HUDEP-2 (cell line): ENCODE results near the gene SLC5A6.

Experiments used
- DNase-seq, 76 experiments: peaks; one replicate each; lab custom pipeline; 2025; ENCODE audit not compliant: unreplicated experiment in 76 of 76; lab: John Stamatoyannopoulos, UW

Gene SLC5A6

GRCh38 chr2:27211943-27212625 is at the start of gene SLC5A6, which contains the start of gene ATRAID:
Gene SLC5A6 (minus strand): TSS chr2:27212268. CDS start chr2:27207650, 4,618 bp downstream.
Gene ATRAID (plus strand): TSS chr2:27212041. CDS start chr2:27212369, 328 bp downstream.
- DNase-seq, result peak in 74 of 76 experiments; percentile 4 to 92 (median 74)

DNA sequence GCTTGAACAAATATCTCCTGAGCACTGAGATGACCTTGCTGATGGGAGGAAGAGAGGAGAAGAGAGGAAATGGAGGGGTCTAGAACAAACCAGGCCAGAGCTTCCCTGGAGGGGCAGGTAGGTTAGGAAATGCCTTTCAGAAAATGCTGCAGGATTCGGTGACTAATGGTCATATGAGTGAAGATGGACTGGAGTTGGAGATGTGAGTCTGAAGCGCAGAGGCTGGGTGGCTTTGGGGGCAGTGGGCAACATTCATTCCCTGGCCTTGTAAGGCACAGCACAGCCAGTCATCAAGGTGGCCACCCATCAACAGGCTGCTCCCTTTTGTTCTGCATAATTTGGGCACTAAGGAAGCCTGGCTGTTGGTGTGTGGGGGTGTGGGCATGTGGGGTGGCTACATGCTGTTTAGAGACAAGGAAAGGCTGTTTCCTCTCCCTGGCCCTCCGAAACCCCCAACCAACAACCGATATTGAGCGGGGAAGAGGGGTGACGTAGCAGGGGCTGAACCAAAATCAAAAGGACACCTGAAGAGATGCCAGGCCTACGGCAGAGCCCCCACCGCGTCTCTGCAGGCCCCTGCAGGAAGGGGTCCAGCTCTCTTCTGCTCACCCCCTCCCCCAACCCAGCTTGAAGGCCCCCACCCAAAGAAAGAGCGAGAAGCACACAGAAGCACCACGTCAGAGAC is 49.3 kb upstream of the SLC5A6 start:
- DNase-seq, result no peak

DNA sequence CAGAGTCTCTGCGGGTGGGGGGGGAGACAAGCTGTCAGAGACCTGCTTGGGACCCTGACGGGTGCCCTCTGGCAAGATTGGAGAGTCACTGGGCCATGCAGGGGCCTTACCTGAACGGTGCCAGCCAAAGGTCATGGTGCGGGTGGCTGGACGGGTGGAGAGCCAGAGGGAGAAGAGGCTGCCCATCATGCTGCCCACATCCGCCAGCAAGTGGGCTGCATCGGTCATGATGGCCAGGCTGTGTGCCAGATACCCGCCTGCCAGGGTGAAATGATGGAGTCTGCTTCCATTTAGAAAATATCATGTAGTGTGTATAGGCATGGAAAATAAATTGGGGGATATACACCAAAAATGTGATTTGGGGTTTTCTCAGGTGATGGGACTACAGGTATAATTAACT is 46.0 kb upstream of the SLC5A6 start:
- DNase-seq, result no peak

DNA sequence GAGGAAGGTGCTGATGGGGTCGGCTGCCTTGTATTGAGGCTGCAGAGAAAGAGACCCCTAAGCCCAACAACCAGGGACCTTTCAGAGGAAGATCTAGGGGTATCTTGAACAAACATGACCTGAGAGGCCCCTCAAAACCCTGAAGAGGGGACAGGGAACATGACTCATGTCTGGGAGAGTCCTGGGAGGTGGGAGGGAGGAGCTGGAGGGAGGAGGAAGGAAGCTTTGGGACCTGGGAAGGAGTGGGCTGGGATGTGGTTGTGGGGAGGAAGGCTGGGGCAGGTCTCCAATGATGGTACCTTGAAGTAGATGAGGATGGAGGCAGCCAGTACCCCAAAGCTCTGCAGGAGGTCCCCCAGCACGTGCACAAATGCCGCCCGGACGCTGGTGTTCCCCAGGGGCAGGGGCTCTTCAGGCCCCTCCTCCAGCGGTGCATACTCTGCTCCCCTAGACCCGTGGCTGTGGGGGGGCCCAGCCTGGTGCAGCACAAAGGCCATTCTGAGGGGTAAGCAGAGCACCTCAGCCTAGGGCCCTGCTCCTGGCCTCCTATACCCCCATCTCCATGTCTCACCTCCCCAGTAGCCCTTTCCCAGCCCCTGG is 44.9 kb upstream of the SLC5A6 start:
- no peak for DNase-seq

DNA sequence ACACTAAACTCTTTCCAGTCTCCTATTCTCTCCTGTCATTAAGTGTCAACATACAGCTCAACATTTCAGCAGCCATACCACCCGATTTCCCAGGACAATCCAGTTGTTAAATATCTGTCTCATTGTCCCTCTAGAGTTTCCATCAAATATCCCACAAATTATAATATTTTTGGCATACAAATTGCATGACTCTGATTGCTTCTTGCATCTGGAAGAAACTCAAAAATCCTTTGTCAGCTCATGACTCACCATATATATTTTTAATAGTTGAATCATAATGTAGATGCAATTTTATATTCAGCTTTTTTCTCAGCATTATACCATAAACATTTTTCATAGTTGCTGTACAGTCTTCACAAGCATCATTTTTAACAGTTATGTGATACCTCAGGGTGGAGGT is 43.6 kb upstream of the SLC5A6 start:
- no peak for DNase-seq

GRCh38 chr2:27255187-27255586 is 43.1 kb upstream of the SLC5A6 start:
- no peak for DNase-seq

GRCh38 chr2:27251766-27252165 is 39.7 kb upstream of the SLC5A6 start:
- DNase-seq, result no peak

GRCh38 chr2:27250652-27251379 is 38.7 kb upstream of the SLC5A6 start:
- no peak for DNase-seq

DNA sequence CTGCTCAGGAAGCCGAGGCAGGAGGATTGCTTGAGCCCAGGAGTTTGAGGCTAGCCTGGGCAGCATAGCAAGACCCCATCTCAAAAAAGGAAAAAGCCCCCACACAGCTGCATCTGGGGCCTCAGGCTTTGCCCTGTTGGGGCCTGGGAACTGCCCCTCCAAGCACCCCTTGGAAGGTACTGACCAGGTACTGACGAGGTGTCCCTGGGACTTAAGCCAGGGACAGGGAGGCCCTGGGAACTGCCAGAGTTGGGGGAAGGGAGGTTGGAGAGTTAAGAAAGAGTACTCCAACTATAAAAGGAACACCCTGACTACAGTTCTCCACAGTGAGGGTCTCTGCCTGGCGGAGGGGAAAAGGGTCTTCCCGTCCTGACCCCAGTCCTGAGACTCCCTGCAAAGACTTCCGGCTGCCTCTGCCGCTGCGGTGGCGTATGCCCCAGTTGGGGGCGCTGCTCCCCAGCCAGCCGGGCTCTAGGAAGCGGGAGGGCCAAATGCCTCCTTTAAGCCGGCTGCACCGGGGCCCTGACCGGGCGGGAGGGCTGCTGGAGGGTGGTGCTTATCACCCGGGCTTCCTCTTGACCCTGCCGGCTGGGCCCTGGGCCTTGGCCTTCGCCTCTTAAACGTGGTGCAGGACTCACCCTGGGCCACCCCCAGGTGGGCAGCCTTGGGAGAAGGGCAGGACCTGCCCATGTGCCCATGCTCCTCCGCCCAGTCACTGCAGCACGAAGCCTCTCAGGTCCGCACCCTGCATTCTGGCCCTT is 38.0 kb upstream of the SLC5A6 start:
- peak in 55 of 76 experiments; percentile 2 to 70 (median 46) for DNase-seq

GRCh38 chr2:27249159-27249890 is 37.3 kb upstream of the SLC5A6 start:
- DNase-seq, result no peak

DNA sequence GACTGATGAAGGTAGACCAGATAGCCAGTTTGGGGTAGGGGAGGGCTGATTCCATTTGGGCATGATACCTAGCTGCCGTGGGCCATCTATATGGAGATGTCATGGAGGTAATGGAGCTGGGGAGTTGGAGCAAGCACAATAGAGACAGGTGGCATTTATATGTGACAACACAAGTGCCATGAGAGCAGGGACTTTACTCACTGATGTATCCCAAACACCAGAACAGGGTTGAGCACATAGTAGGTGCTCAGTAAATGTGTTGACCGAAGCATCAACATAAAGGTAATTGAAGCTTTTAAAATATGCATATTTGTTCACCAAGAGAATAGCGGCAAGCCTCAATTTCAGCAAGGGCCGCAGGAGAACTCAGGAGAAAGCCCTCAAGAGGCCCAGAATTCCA is 35.8 kb upstream of the SLC5A6 start:
- DNase-seq, result no peak

GRCh38 chr2:27245626-27246025 is 33.6 kb upstream of the SLC5A6 start:
- no peak for DNase-seq

DNA sequence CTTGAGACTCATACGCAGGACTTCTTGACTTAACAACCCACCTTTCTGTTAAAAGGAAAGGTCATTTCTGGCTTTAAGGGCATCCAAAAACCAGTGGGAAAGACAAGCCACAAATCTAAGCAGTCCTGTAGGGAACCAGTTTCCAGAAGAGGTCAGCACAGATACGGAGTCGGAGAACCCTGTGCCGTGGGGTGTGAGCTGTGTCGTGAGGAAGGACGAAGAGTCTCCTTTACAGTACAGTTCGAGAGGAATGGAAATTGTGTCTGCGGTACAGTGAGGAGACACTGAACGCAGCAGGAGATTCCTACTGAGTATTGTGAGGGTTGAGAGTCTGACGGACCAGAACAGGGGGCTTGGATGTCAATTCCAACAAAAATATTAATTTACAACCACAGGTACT is 33.0 kb upstream of the SLC5A6 start:
- no peak for DNase-seq

DNA sequence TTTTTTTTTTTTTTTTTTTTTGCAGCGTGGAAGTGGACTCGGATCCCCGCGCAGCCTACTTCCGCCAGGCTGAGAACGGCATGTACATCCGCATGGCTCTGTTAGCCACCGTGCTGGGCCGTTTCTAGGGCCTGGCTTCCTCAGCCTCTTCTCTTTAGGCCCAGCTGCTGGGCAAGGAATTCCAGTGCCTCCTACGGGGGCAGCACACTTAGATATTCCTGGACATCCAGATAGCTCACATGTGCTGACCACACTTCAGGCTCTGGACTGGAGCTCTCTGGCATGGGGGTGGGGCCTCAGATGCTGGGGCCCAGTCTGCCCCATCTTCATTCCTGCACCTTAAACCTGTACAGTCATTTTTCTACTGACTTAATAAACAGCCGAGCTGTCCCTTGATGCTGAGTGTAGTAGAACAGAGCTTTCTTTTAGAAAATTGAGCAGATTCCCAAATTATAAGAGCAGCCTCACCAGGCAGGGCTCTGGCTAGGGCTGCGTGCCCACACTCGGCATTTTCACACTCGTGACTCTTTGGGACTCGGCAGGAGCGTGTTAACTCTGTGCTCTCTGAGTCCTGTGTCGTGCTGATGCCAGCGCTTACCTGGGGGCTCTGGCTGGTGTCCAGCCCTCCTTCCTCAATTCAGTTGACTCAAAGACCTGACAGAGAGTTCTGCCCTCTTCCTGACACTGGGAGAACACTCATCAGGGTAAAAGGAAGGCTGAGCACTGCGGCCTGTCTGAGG is 31.5 kb upstream of the SLC5A6 start:
- no peak for DNase-seq

- DNase-seq, result no peak
Observed at GRCh38 chr2:27242614-27242951, 30.5 kb upstream of the SLC5A6 start.

DNA sequence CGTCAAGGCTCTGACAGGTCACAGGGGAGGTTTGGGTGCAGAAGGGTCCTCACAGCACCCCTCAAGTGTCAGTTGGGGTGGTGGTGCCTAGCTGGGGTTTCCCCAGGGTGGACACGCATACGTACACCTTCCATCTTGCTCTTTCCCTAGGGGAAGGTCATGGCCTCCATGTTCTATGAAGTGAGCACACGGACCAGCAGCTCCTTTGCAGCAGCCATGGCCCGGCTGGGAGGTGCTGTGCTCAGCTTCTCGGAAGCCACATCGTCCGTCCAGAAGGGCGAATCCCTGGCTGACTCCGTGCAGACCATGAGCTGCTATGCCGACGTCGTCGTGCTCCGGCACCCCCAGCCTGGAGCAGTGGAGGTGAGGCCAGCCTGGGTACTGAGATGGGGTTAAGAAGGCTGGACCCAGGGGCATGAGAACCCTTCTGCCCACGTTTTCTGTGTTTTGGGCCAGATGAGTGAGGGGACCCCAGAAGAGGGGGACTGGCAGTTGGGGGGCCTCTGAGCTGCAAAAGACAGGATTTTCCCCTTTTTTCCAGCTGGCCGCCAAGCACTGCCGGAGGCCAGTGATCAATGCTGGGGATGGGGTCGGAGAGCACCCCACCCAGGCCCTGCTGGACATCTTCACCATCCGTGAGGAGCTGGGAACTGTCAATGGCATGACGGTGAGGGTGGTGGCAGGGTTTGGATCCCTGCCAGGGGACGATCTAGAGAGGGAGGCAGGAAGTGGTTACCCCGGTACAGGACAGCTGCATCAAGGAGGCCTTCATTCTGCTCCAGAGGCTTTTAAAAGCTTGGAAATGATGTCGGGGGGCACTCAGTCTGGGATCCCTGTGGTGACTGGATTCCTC is 29.9 kb upstream of the SLC5A6 start:
- DNase-seq, result no peak

GRCh38 chr2:27240406-27240805 is 28.3 kb upstream of the SLC5A6 start:
- DNase-seq, result no peak

- DNase-seq, result no peak
Observed at GRCh38 chr2:27238976-27239375, 26.9 kb upstream of the SLC5A6 start.
